Esophagus squamous epithelium (tissue), 5 donors: ENCODE data around the gene CCDC146. TPM values are rescaled to one million over a fixed set of nuclear protein-coding genes. Genes with fewer than 3 reads are reported as not detected.
"Not testable (repeated sequence)": the region's sequence is repeated elsewhere in the genome, so short reads cannot be mapped to it uniquely, and the experiment has no call there.

ENCODE experiments used
- DNase-seq: peaks from one replicate; lab custom pipeline; 2025; lab: John Stamatoyannopoulos, UW
- H3K27ac ChIP-seq, 4 donors: fragments of 200-600 bp; sonication (generic); one replicate each; pipeline ENCODE4 v1.5.1; 2016 to 2019; ENCODE audit warnings: mild to moderate bottlenecking in 1 of 4
- H3K27me3 ChIP-seq, 4 donors: fragments of 200-600 bp; sonication (generic); 1 replicate in 3 of 4; 2 replicates in 1 of 4; pipeline versions ENCODE4 v1.5.1 to v1.6.0; 2017 to 2021; ENCODE audit warnings: antibody characterized with exemption in 1 of 4
- H3K36me3 ChIP-seq, 3 donors: fragments of 200-600 bp; sonication (generic); one replicate each; pipeline ENCODE4 v1.5.1; 2016 to 2019
- H3K4me1 ChIP-seq, 3 donors: fragments of 200-600 bp; sonication (generic); one replicate each; pipeline ENCODE4 v1.5.1; 2017 to 2019
- H3K4me3 ChIP-seq, 4 donors: fragments of 200-600 bp; sonication (generic); 1 replicate in 3 of 4; 2 replicates in 1 of 4; pipeline ENCODE4 v1.5.1; 2016 to 2019; ENCODE audit warnings: mild to moderate bottlenecking in 2 of 4, moderate library complexity in 1 of 4
- H3K9me3 ChIP-seq, 3 donors: fragments of 200-600 bp; sonication (generic); one replicate each; pipeline ENCODE4 v1.5.1; 2016 to 2019
- CTCF ChIP-seq, 6 experiments: fragments of 450-650 bp in 4 of 6; fragments of 200-600 bp in 2 of 6; sonication (generic) in 2 of 6; IDR thresholded peaks; one replicate each; pipeline ENCODE4 v1.5.1; 2016 to 2019; ENCODE audit warnings: antibody characterized with exemption in 6 of 6, mild to moderate bottlenecking in 4 of 6, moderate library complexity in 4 of 6
- POLR2A ChIP-seq, 4 donors: fragments of 450-650 bp; IDR thresholded peaks; one replicate each; pipeline ENCODE4 v1.6.1; 2017; ENCODE audit warnings: antibody characterized with exemption in 4 of 4, mild to moderate bottlenecking in 4 of 4, moderate library complexity in 3 of 4
- WGBS, 2 donors: methylation state at CpG; one replicate each; pipeline ENCODE4 v1.1.5; 2018; 5-methylcytosine and 5-hydroxymethylcytosine counted together
- intact Hi-C: fragments of 100-400 bp; cut with DNase I; formaldehyde crosslinking; loops from one replicate; pipeline ENCODE4 v1.15.0; 2022
- total RNA-seq, 4 donors: library from RNA; depleted of rRNA; stranded (reverse); fragments of >200 nt; gene quantifications; one replicate each; pipeline ENCODE4 v1.1.0, GENCODE V29; 2016
- donor health status: DM: yes; HTN: yes; CAD: no.

Gene CCDC146
- total RNA-seq, 4 donors from 2014 or later: 4.6 to 25.0 (median 7.6) TPM

DNA sequence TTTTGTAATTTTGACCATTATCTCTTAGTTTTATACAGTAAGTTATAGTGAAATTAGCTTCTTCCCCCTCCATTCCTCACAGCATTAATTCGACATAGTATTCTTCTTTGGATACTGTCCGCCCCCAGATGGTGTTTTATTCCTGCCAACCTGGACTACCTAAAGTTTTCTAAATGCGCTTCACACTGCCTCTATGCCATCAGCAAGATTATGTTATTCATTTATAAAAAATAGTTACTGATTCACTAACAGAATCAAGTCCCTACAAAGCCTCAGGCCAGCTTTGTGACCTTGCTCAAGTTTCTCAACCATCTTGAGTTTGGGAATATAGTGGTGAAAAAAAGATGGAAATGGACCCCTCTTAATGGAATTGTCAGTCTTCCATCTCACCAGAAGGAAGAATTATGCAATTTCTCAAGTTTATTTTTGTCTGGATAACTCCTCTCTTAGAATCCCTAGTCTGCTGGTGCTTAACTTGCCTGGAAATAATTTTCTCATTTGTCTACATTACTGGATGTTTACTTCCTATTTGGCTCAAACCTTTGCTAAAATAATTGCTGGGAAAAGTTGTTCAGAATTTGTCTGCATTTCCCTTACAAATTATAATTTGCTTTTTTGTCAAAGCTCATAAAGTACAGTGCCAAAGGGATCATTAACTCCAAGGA lies 93.9 kb downstream of the CCDC146 start:
- Histone ChIP-seq H3K27me3 (no peaks in the 10 kb centered on the region), H3K27ac (no peak overlapping the region), H3K4me1 (peaks cover 0 to 7% (median 0%) of the 10 kb centered on the region in 3 donors), H3K9me3 (no peaks in the 10 kb centered on the region), H3K4me3 (no peak overlapping the region), H3K36me3 (peaks cover 0 to 7% (median 0%) of the 10 kb centered on the region in 3 donors)
- no peak for DNase-seq
- WGBS, 2 donors: 88 to 96% methylated on average over 3 of the region's 3 CpGs
- intact Hi-C loops: no loop called here
- no peak for TF ChIP-seq POLR2A (IDR thresholded peaks at IDR 0.05)
- no peak for TF ChIP-seq CTCF (IDR thresholded peaks at IDR 0.05)

GRCh38 chr7:77217474-77218185 lies 95.2 kb downstream of the CCDC146 start:
- peaks cover 0 to 8% (median 0%) of the 10 kb centered on the region in 3 donors for H3K36me3 ChIP-seq
- H3K27me3 ChIP-seq: no peaks in the 10 kb centered on the region
- H3K9me3 ChIP-seq: no peaks in the 10 kb centered on the region
- no peak overlapping the region for H3K4me3 ChIP-seq
- H3K27ac ChIP-seq: no peak overlapping the region
- TF ChIP-seq POLR2A (IDR thresholded peaks at IDR 0.05): no peak
- no peak for TF ChIP-seq CTCF (IDR thresholded peaks at IDR 0.05)
- intact Hi-C loops: no loop called here
- H3K4me1 ChIP-seq: peaks cover 0 to 7% (median 0%) of the 10 kb centered on the region in 3 donors
- WGBS, 2 donors: 95 to 96% methylated on average over 2 of the region's 2 CpGs
- no peak for DNase-seq

DNA sequence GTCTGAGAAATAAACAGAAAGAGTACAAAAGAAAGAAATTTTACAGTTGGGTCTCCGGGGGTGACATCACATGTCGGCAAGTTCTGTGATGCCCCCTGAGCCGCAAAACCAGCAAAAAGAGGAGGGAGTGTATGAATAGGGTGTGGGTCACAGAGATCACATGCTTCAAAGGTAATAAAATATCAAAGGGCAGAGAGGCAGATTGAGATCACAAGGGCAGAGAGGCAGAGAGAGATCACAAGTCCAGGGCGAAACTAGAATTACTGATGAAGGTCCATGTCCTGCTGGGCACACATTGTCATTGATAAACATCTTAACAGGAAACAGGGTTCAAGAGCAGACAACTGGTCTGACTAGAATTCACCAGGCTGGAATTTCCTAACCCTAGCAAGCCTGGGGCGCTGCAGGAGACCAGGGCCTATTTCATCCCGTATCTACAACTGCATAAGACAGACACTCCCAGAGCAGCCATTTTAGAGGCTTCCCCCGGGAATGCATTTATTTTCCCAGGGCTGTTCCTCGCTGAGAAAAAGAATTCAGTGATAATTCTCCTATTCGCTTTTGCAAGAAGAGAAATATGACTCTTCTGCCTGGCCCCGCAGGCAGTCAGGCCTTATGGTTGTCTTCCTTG lies 97.4 kb downstream of the CCDC146 start:
- H3K4me3 ChIP-seq, H3K36me3 ChIP-seq, DNase-seq, intact Hi-C loops, H3K9me3 ChIP-seq, H3K4me1 ChIP-seq, H3K27me3 ChIP-seq, H3K27ac ChIP-seq: not testable (repeated sequence)
- WGBS, 2 donors: 91 to 93% methylated on average over 10 of the region's 10 CpGs

GRCh38 chr7:77222065-77222464 lies 99.7 kb downstream of the CCDC146 start:
- intact Hi-C loops: no loop called here
- no peaks in the 10 kb centered on the region for H3K4me1 ChIP-seq
- peaks cover 0 to 8% (median 0%) of the 10 kb centered on the region in 3 donors for H3K36me3 ChIP-seq
- no peaks in the 10 kb centered on the region for H3K9me3 ChIP-seq
- H3K4me3 ChIP-seq: no peak overlapping the region
- no peak overlapping the region for H3K27ac ChIP-seq
- no peaks in the 10 kb centered on the region for H3K27me3 ChIP-seq
- TF ChIP-seq CTCF (IDR thresholded peaks at IDR 0.05) (no peak), POLR2A (IDR thresholded peaks at IDR 0.05) (no peak)
- DNase-seq: no peak
- 76 to 84% methylated on average over 4 of the region's 4 CpGs for WGBS, 2 donors

DNA sequence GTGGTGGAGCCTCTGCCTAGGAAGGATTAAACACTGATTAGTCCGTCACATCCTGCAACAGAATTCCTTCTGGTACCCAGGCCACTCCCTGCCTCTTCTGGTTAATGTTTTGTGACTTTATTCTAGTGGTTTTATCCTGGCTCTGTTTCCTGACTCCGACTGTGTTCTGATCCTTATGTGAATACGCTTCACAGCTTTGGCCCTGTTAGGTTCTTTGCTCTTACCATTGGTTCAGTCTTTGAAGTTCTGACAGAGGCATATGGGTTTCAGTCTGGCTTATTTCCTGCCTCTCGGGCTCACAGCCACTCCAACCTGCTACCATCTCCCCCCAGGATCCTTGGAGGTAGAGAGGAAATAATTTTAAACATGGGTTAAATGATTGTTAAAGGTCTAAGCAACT lies 100.4 kb downstream of the CCDC146 start:
- no peaks in the 10 kb centered on the region for H3K4me1 ChIP-seq
- H3K27me3 ChIP-seq: no peaks in the 10 kb centered on the region
- peaks cover 0 to 8% (median 0%) of the 10 kb centered on the region in 3 donors for H3K36me3 ChIP-seq
- H3K9me3 ChIP-seq: no peaks in the 10 kb centered on the region
- DNase-seq: no peak
- no peak overlapping the region for H3K4me3 ChIP-seq
- WGBS, 2 donors: 79 to 82% methylated on average over 4 of the region's 4 CpGs
- intact Hi-C loops: no loop called here
- TF ChIP-seq CTCF (IDR thresholded peaks at IDR 0.05) (no peak), POLR2A (IDR thresholded peaks at IDR 0.05) (no peak)
- H3K27ac ChIP-seq: no peak overlapping the region
